T-helper 2 cell (primary cell): Measurements from ENCODE around the gene PTPN3.

Source experiments
- DNase-seq, 5 experiments: peaks; one replicate each; pipeline versions ENCODE4 v3.0.0 to v3.0.0-alpha.2; 2012 to 2022

The PTPN3 gene

GRCh38 chr9:109421026-109421970, 76.8 kb downstream of the PTPN3 start:
- DNase-seq = no peak

GRCh38 chr9:109419531-109419930, 78.6 kb downstream of the PTPN3 start:
- no peak for DNase-seq

- peak in 1 of 5 experiments; percentile 48 for DNase-seq
These were observed 79.3 kb downstream of the PTPN3 start for GRCh38 chr9:109418827-109419226.

GRCh38 chr9:109417585-109418544, 80.2 kb downstream of the PTPN3 start:
- no peak for DNase-seq

DNA sequence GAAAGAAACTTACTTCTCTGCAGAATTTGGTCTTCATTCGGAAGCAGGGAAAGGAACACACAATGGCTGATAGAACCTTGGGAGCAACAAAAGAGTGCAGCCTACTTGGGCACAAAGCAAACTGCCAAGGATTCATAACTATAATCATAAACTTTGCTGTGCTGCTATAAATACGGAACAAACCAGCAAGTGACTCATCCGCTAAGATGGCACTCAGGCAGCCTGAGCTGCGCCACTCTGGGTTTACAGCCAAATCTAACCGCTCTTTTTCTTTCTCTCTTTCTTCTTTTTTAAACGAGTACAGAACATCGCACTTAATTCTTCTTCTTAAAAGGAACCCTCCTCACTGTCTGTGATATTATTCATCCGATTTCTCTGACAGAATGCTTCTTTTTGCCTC, 81.1 kb downstream of the PTPN3 start:
- DNase-seq = peak in 1 of 5 experiments; percentile 42

GRCh38 chr9:109416135-109416706, 81.9 kb downstream of the PTPN3 start:
- peak in 1 of 5 experiments; percentile 74 for DNase-seq

DNA sequence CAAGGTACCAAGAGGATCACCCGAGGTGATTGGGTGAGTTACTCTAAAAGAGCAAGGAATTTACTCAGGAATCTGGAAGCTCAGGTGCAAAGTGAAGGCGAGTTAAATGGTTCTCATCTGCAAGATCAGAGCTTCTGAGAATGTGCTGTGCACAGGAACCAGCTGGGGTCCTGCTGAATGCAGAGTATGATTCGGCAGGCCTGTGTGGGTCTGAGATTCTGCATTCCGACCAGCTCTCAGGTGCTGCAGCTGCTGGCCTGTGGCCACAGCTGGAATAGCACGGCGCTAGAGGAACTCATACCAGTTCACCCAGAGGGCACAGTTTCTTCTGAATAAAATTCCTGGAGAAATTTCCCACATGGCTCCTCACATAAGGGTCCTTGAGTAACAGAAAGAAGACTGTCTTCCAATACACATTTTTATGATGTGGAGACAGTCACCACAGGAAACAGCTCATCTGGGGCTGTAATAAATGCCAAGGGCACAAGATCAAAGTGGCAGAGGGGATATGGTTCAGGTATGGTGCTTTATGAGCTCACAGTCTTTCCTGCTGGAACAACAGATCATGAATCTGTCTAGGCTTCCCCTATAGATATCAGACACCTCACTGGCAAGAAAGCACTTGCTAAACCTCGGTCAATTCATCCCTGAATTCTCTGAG, 83.9 kb downstream of the PTPN3 start:
- DNase-seq = no peak

DNA sequence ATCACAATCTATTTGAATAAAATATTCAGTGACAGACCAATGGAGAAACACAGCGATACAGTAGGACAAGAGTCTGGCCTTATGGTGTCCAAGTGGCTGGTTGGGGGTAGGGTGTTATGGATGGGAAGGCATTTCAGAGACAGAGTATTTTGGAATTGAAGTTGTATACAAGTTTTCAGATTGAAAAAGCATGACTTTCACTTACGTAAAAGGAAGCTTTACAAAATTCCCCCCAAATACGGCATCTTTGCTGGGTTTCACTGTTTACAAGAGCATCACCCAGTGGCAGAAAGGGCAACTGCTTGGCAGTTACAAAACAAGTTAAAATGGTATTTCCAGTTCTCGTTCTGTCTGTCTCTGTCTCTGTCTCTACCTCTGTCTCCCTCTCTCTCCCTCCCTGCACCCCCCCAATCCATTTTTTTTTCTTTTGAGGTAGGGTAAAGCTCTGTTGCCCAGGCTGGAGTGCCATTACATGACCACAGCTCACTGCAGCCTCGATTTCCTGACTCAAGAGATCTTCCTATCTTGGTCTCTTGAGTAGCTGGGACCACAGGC, 86.2 kb downstream of the PTPN3 start:
- peak in 1 of 5 experiments; percentile 89 for DNase-seq

- peak in 1 of 5 experiments; percentile 80 for DNase-seq
These were observed 86.9 kb downstream of the PTPN3 start for GRCh38 chr9:109411069-109411761.

DNA sequence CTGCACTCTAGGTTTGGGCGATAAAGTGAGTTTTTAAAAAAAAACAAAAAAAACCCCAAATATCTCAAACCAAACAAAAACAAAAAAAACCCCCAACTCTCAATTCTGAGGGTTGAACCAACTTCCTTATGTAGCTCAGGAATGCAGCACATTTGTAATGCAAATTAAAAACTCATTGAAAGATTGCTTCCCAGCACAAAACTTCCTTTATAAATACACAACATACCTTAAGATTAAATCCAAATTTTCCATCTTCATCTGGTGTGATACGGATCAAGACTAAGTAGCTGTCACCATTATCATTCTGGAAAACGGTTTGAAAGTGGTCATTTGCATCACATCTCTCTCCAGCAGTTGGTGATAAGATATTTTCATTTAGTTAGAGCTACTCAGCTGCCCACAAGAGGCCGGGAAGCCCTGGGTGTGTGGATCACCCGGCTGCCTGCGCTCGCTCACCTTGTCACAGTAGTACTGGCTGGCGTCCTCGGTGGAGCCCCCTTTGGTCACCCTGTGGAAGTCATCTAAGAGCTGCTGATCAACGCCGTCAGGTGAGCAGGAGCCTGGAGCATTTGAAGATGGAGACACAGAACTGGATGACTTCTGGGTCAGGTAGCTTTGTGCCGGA, 88.2 kb downstream of the PTPN3 start:
- peak in 1 of 5 experiments; percentile 77 for DNase-seq

DNA sequence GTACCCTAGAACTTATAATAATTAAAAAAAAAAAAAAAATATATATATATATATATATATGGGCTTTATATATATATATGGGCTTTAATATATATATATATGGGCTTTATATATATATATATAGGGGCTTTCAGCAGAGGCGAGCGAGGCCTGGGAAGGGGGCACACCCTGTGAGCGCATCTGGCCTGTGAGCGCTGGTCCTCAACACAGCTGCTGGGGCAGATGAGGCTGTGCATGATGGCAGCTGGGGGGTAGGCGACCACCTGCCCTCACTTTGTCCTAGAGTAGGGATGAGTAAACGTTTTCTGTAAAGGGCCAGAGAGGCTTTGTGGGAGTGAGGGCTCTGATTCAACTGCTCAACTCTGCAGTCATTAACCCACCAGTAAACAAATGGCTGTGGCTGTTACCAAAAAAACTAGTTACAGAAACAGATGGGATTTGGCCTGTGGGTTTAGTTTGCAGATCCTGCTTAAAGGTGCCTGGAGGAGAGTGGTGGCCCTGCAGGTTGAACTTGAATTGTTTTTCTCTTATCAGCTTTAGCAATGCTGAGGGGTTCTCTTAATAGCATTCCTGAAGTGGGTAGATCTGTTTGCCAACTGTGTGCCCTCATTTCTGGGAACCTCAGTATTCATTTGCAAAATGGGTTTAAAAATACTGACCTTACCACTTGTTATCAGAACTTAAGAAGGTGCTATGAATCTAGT, 89.2 kb downstream of the PTPN3 start:
- DNase-seq = no peak

DNA sequence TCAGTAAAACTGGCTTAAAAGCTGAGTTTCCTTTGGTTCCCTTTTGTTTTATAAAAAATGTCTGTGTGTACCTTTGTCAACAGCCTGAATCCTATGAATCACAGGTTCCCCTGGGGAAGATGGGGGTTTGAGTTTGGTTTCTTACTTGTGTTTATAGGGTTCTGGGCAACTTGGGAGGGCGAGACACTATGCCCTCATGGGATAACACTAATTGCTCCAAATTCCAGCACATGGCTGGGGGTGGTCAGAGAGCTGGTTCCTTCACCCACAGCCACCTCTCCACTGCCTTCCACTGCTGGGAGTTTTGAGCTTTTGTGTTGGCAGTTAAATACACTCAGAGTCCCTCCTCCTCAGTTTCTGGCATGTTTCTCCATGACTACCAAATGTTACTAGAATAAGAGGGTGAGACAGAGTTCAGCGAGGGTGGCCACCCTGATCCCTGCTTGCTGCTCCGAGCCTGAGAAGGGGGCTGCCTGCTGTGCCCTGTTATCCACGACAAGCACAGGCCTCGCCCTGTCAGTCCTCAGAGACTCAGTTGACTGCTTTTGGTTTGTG, 94.3 kb downstream of the PTPN3 start:
- DNase-seq = no peak

DNA sequence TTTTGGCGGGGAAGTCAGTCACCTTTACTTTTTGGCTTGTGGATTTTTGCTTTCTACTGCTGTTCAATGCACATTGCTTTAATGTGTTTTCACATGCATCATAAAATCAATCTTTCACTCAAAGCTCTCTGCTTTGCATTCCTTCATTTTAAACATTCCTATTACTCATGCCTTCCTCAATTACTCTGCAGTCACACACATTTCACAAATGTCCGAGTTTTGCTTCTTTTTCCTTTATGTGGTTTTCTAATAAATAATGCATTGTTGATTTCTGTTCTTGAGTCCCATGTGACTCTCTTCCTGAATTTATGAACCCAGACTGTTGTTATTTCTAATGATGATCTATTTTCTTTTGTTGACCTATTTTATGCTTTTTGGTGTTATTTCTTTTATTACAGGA, 95.0 kb downstream of the PTPN3 start:
- DNase-seq = no peak

DNA sequence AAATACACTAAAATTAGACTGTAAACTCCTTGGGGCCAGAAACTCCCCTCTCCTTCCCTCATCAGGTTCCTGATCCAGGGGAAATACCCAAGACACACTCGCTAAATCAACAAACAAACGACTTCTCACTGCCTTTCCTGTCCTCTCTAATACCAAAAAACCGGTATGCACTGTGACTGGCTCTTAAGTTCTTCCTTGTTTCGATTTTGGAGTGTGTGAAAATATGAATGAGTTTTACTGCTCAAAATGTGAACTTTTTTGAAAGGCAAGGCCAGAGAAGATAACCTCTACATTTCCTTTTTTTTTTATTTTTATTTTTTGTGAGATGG, 96.2 kb downstream of the PTPN3 start:
- DNase-seq = peak in 1 of 5 experiments; percentile 50

DNA sequence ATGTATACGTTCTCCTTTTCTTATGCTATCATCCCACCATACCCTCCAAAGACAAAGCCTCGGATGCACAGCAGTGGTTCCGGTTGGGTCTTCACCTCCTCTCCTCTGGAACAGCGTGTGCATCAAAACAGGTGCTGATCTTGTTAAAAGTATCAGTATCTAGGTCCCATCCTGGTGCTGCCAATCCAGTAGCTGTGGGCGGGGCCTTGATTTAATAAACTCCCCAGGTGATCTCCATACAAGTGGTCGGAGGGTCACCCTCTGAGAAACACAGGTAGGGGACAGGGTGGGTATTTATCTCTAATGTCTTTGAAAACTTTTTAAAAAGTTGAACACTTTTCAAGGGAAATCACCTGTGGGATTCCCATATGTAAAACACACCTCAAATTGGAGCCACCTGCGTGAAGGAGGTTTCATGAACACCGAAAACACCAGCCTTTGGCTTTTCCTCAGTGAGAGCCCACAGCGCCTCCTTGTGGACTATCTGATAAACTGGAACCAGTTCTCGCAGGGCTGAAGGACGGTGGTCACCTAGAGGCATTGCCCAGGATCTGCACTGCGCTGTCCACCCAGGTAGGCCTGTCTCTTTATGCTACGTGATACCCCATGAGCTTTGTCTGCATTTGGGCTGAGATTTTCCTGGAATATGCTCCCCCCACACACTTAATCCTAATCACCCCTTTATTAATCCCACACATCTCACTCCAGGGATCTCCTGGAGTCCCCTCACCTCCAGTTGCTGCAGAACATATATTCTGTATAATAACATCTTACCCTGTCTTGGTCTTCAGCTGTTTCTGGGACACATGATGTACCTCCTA, 96.7 kb downstream of the PTPN3 start:
- DNase-seq = peak in 1 of 5 experiments; percentile 69

GRCh38 chr9:109399258-109399767, 98.8 kb downstream of the PTPN3 start:
- DNase-seq = no peak

DNA sequence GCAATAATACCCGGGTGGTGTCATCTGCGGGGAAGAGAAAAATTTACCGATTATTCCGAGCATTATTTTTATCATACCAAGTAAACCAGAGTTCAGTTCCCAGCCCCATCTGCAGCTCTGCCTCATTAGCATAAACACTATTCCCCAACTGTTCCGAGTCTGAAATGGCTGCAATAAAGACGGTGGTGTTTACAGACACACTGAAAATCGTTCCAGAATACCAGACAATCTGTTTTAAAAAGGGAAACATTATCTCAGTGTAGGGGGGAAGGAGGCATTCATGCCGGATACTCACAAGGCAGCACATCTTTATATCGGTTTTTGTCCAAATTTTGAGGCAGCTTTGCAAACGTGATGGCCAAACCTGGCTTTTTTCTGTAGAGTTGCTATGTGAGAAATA, 106.9 kb downstream of the PTPN3 start:
- no peak for DNase-seq

DNA sequence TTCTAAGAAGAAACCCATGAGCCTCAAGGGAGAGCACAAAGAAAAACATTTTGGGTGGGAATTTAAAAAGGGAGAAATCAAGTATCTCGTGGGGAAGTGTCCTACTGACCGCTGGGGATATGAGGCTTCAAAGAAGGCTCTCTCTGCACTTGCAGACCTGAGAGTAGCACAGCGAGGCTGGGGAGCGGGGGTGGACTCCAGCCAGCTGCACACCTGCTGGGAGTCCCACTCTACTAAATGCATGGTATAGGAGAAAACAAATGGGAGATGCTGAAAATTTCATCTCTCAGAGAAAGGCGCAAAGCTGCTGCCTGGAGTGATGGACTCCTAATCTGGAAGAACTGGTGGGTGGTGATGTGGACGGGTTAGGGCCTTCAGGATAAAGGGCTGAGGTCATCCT, 110.3 kb downstream of the PTPN3 start:
- DNase-seq = no peak

GRCh38 chr9:109387206-109387605, 110.9 kb downstream of the PTPN3 start:
- peak in 1 of 5 experiments; percentile 32 for DNase-seq
